Smooth muscle cell (in vitro differentiated cells): ENCODE data around the gene CEP152. TPM values are rescaled to one million over a fixed set of nuclear protein-coding genes. Genes with fewer than 3 reads are reported as not detected.

Experiments used
- DNase-seq: peaks from one replicate; lab custom pipeline; 2025; ENCODE audit not compliant: unreplicated experiment; lab: John Stamatoyannopoulos, UW
- H2AFZ ChIP-seq: fragments of 200-600 bp; sonication (generic); 2 replicates; pipeline ENCODE4 v1.6.0; 2016; ENCODE audit warnings: antibody characterized with exemption, low read depth, mild to moderate bottlenecking
- H3F3A ChIP-seq: fragments of 200-600 bp; sonication (generic); 2 replicates; pipeline ENCODE4 v1.6.0; 2017; ENCODE audit warnings: antibody characterized with exemption, low read depth
- H3K27ac ChIP-seq: fragments of 200-600 bp; sonication (generic); 2 replicates; pipeline ENCODE4 v1.5.1; 2016; ENCODE audit warnings: low read depth, mild to moderate bottlenecking
- H3K27me3 ChIP-seq: fragments of 200-600 bp; sonication (generic); 2 replicates; pipeline ENCODE4 v1.6.1; 2016; ENCODE audit warnings: low read depth, mild to moderate bottlenecking
- H3K36me3 ChIP-seq: fragments of 200-600 bp; sonication (generic); 2 replicates; pipeline ENCODE4 v1.5.1; 2016; ENCODE audit warnings: low read depth
- H3K4me1 ChIP-seq: fragments of 200-600 bp; sonication (generic); 2 replicates; pipeline ENCODE4 v1.5.1; 2016; ENCODE audit warnings: low read depth
- H3K4me2 ChIP-seq: fragments of 200-600 bp; sonication (generic); 2 replicates; pipeline ENCODE4 v1.6.0; 2016; ENCODE audit warnings: mild to moderate bottlenecking
- H3K4me3 ChIP-seq: fragments of 200-600 bp; sonication (generic); 2 replicates; pipeline ENCODE4 v1.5.1; 2016; ENCODE audit warnings: mild to moderate bottlenecking
- H3K79me2 ChIP-seq: fragments of 200-600 bp; sonication (generic); 2 replicates; pipeline ENCODE4 v1.6.0; 2016; ENCODE audit warnings: low read depth, mild to moderate bottlenecking
- H3K9ac ChIP-seq: fragments of 200-600 bp; sonication (generic); 2 replicates; pipeline ENCODE4 v1.6.0; 2016; ENCODE audit warnings: low read depth
- H3K9me3 ChIP-seq: fragments of 200-600 bp; sonication (generic); replicated peaks from 2 replicates; pipeline ENCODE4 v1.5.1; 2016; ENCODE audit warnings: low read depth
- H4K20me1 ChIP-seq: fragments of 200-600 bp; sonication (generic); 2 replicates; pipeline ENCODE4 v1.6.0; 2016; ENCODE audit warnings: low read depth
- WGBS: methylation state at CpG from one replicate; pipeline ENCODE4 v1.1.7; 2016; ENCODE audit warnings: low lambda C conversion rate; 5-methylcytosine and 5-hydroxymethylcytosine counted together
- polyA plus RNA-seq: library from polyadenylated mRNA; unstranded; fragments of >200 nt; fragmentation: Nextera tagmentation; extraction: Ambion mirVana; gene quantifications from 2 replicates; pipeline ENCODE4 v1.2.1, GENCODE V29; 2016
- total RNA-seq: library from RNA; depleted of rRNA; stranded (reverse); fragments of >200 nt; gene quantifications from 2 replicates; pipeline ENCODE4 v1.2.3, GENCODE V29; 2014
- TF ChIP-seq, protein P1 (sequence below): fragments of 200-600 bp; sonication (generic); IDR thresholded peaks from 2 replicates; pipeline ENCODE4 v1.5.1; 2017; ENCODE audit warnings: borderline replicate concordance, mild to moderate bottlenecking, antibody characterized with exemption; ENCODE audit not compliant: insufficient read depth, poor library complexity, severe bottlenecking

The CEP152 gene
- total and polyA plus RNA-seq, 2 experiments from 2014 or later = 3.9 to 37.5 TPM

DNA sequence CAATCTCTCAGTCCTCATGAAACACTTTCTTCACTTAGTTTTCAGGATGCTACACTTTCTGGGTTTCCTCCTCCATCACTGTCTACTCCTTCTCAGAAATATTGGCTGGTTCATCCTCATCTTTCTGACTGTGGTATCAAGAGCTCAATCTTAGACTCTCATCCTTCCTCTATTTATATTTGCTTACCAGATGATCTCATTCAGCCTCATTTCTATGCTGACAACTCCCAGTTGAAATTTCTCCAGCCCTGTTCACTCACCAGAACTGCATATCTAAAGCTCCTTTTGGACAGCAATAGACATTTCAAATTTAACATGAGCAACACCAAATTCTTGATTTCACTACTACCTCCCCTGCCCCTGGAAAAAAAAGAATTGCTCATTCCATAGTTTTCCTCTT is 117.4 kb downstream of the CEP152 start:
- Histone ChIP-seq H3K9me3 (no peaks in the 10 kb centered on the region), H3F3A (no peaks in the 10 kb centered on the region), H3K4me2 (peak overlapping the region; percentile 12), H3K4me3 (no peak overlapping the region), H4K20me1 (no peaks in the 10 kb centered on the region), H3K79me2 (no peaks in the 10 kb centered on the region), H3K9ac (no peak overlapping the region), H3K36me3 (no peaks in the 10 kb centered on the region), H3K27ac (peak overlapping the region; percentile 91), H2AFZ (no peak overlapping the region), H3K27me3 (no peaks in the 10 kb centered on the region), H3K4me1 (peaks cover 9% of the 10 kb centered on the region)
- DNase-seq = no peak
- TF ChIP-seq, protein P1, sequence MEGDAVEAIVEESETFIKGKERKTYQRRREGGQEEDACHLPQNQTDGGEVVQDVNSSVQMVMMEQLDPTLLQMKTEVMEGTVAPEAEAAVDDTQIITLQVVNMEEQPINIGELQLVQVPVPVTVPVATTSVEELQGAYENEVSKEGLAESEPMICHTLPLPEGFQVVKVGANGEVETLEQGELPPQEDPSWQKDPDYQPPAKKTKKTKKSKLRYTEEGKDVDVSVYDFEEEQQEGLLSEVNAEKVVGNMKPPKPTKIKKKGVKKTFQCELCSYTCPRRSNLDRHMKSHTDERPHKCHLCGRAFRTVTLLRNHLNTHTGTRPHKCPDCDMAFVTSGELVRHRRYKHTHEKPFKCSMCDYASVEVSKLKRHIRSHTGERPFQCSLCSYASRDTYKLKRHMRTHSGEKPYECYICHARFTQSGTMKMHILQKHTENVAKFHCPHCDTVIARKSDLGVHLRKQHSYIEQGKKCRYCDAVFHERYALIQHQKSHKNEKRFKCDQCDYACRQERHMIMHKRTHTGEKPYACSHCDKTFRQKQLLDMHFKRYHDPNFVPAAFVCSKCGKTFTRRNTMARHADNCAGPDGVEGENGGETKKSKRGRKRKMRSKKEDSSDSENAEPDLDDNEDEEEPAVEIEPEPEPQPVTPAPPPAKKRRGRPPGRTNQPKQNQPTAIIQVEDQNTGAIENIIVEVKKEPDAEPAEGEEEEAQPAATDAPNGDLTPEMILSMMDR = no peak

DNA sequence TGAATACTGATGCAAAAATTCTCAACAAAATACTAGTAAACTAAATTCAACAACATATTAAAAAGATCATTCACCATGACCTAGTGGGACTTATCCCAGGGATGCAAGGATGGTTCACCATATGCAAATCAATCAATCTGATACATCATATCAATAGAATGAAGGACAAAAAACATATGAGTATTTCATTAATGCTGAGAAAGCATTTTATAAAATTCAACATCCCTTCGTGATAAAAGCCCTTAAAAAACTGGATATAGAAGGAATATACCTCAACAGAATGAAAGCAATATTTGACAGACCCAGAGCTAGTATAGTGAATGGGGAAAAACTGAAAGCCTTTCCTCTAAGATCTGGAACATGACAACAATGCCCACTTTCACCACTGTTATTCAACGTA is 122.4 kb downstream of the CEP152 start:
- Histone ChIP-seq H3K27ac (no peak overlapping the region), H3K9me3 (no peaks in the 10 kb centered on the region), H3K79me2 (no peaks in the 10 kb centered on the region), H2AFZ (no peak overlapping the region), H3K4me3 (no peak overlapping the region), H4K20me1 (no peaks in the 10 kb centered on the region), H3K27me3 (no peaks in the 10 kb centered on the region), H3K9ac (no peak overlapping the region), H3K4me2 (no peak overlapping the region), H3K36me3 (no peaks in the 10 kb centered on the region), H3F3A (no peaks in the 10 kb centered on the region), H3K4me1 (no peaks in the 10 kb centered on the region)
- no peak for DNase-seq
- 75% methylated on average over 2 of the region's 2 CpGs for WGBS
- TF ChIP-seq, protein P1 = no peak

Other genes with a start within 250 kb of the CEP152 start
- 330 and 455 TPM in 2 replicates for gene FBN1, start 165.4 kb downstream of the CEP152 start, total RNA-seq
- gene FBN1, start 165.4 kb downstream of the CEP152 start, polyA plus RNA-seq = 97.3 and 137 TPM in 2 replicates
- gene EID1, start 67.1 kb upstream of the CEP152 start, total RNA-seq = 216 and 229 TPM in 2 replicates
- gene EID1, start 67.1 kb upstream of the CEP152 start, polyA plus RNA-seq = 263 and 316 TPM in 2 replicates
- 1.2 and 3.6 TPM in 2 replicates for gene SHC4, start 152.8 kb upstream of the CEP152 start, total RNA-seq
- 0.26 and 0.39 TPM in 2 replicates for gene SHC4, start 152.8 kb upstream of the CEP152 start, polyA plus RNA-seq
- gene SECISBP2L, start 235.4 kb upstream of the CEP152 start, total RNA-seq = 24.0 and 38.9 TPM in 2 replicates
- 12.2 and 13.7 TPM in 2 replicates for gene SECISBP2L, start 235.4 kb upstream of the CEP152 start, polyA plus RNA-seq